ENCODE results near the gene KCNQ5. TPM values are rescaled to one million over a fixed set of nuclear protein-coding genes. Genes with fewer than 3 reads are reported as not detected.

Gene KCNQ5
- total RNA-seq, 1 experiment from 2014 or later: 0.07 TPM

GRCh38 chr6:73017476-73017875 lies 395.6 kb downstream of the KCNQ5 start:
- no peak overlapping the region for H4K5ac ChIP-seq (ENCODE audit: insufficient read length, low read depth, low read length)
- no peak for DNase-seq
- no peaks in the 10 kb centered on the region for H3K27me3 ChIP-seq (ENCODE audit: insufficient read depth, low read length)
- no peak overlapping the region for H3K23ac ChIP-seq (ENCODE audit: insufficient read length, low read depth, low read length)
- H4K20me1 ChIP-seq (ENCODE audit: control insufficient read depth, insufficient read depth, insufficient read length): no peaks in the 10 kb centered on the region
- Mint-ChIP-seq H3K9me3 (no peaks in the 10 kb centered on the region), H3K27me3 (ENCODE audit: low read depth) (no peaks in the 10 kb centered on the region), H3K27ac (no peak overlapping the region; a peak in 1 of 7 replicates), H3K36me3 (ENCODE audit: insufficient read depth in 1 of 3, low read depth in 3 of 3) (no peaks in the 10 kb centered on the region), H3K4me1 (no peaks in the 10 kb centered on the region), H3K4me3 (no peak overlapping the region)
- H3K18ac ChIP-seq (ENCODE audit: insufficient read length, low read depth, low read length): no peak overlapping the region
- no peaks in the 10 kb centered on the region for H3K4me1 ChIP-seq (ENCODE audit: insufficient read depth, low read length)
- no CpG with 5 or more reads among the region's 2 CpGs for WGBS (ENCODE audit: extremely low coverage, insufficient read length, low lambda C conversion rate)
- no peak overlapping the region for H2AFZ ChIP-seq (ENCODE audit: low read length)
- no peak overlapping the region for H3K56ac ChIP-seq (ENCODE audit: insufficient read length, low read depth, low read length)
- no peak overlapping the region for H2BK12ac ChIP-seq (ENCODE audit: insufficient read length, low read depth, low read length)
- no peak overlapping the region for H2BK20ac ChIP-seq (ENCODE audit: low read depth, low read length, poor library complexity, severe bottlenecking)
- H2BK120ac ChIP-seq (ENCODE audit: low read depth, low read length, poor library complexity, severe bottlenecking): no peak overlapping the region
- H3K27ac ChIP-seq (ENCODE audit: insufficient read length, low read depth, low read length): no peak overlapping the region
- H3K9me3 ChIP-seq (ENCODE audit: control insufficient read depth, low read depth, low read length): no peaks in the 10 kb centered on the region
- no peak overlapping the region for H3K4ac ChIP-seq (ENCODE audit: low read depth, low read length)
- H3K23me2 ChIP-seq (ENCODE audit: insufficient read length, low read depth, low read length, poor library complexity, severe bottlenecking): no peaks in the 10 kb centered on the region
- H3K79me1 ChIP-seq (ENCODE audit: insufficient read depth, low read depth, low read length, poor library complexity, severe bottlenecking): no peaks in the 10 kb centered on the region
- no peak overlapping the region for H3K4me2 ChIP-seq (ENCODE audit: insufficient read depth, insufficient read length, low read length)
- no peak overlapping the region for H2BK15ac ChIP-seq (ENCODE audit: low read depth, low read length)
- H2AK5ac ChIP-seq (ENCODE audit: insufficient read length, low read length): no peak overlapping the region
- no peak overlapping the region for H4K8ac ChIP-seq (replicated peaks; ENCODE audit: insufficient read length, low read depth, low read length)
- H2BK5ac ChIP-seq (ENCODE audit: insufficient read length, low read length): no peak overlapping the region
- H3K79me2 ChIP-seq (ENCODE audit: insufficient read depth, low read length): no peaks in the 10 kb centered on the region
- H4K91ac ChIP-seq (ENCODE audit: insufficient read length, low read depth, low read length): no peak overlapping the region
- no peak overlapping the region for H3T11ph ChIP-seq (ENCODE audit: low read length)
- no peak overlapping the region for H3K9ac ChIP-seq (ENCODE audit: extremely low read depth, insufficient read length, low read length)
- no peak for TF ChIP-seq CTCF (conservative IDR thresholded peaks at IDR 0.05)
- H3K14ac ChIP-seq (ENCODE audit: insufficient read depth, low read length): no peak overlapping the region

Data from H9 (cell line).